GM18951 (cell line): ENCODE data around the gene ANGPTL2.

Experiments
- POLR2A ChIP-seq: IDR thresholded peaks from 4 replicates; pipeline ENCODE4 v1.6.1; 2011; ENCODE audit warnings: mild to moderate bottlenecking; ENCODE audit not compliant: insufficient read length, insufficient read depth; ENCODE audit errors: extremely low read depth
- in situ Hi-C: fragments of 300-500 bp; cut with MboI; formaldehyde crosslinking; loops from one replicate; pipeline ENCODE4 v1.12.0; 2022; ENCODE audit warnings: low sequenced_read_pairs, mixed read lengths, inconsistent platforms; ENCODE audit not compliant: unreplicated experiment

ANGPTL2 gene

GRCh38 chr9:127109212-127109711 lies 13.2 kb downstream of the ANGPTL2 start:
- no peak for TF ChIP-seq POLR2A
- in situ Hi-C loops, result no loop called here

GRCh38 chr9:127107929-127108876 lies 14.2 kb downstream of the ANGPTL2 start:
- in situ Hi-C loops, result no loop called here
- no peak for TF ChIP-seq POLR2A

DNA sequence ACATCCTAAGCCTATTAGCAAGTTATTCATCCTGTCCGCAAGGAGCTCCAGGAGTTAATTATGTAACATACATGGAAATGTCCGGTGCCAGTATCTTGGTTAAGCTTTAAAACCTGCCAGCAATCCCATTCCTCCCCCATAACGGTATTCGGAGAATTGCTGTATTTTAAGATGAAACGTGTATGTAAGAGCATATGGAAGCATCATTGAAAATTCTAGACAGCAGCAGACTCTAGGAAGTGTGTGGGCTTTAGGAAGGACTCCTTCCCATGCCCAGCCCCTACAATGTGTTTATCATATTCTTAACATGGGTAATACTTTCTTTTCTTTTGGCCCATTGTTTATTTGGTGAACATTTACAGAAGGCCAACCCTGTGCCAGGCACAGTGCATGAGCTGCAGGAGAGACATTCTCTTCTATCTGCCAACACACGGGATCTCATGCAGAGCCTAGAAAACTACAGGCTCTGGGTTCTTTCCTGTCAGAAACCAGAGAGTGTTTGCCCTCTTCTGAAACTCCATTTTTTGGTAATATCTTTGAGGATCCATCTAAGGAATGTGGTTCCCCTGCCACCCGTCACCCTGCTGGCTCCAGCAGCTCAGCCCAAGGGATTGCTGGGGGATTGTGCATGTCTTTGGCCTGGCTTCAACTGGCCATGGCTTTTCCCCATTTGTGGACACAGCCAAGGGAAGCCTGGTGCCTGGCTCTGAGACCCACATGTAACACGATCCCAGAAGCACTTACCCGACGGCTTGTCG lies 15.1 kb downstream of the ANGPTL2 start:
- in situ Hi-C loops, result no loop called here

DNA sequence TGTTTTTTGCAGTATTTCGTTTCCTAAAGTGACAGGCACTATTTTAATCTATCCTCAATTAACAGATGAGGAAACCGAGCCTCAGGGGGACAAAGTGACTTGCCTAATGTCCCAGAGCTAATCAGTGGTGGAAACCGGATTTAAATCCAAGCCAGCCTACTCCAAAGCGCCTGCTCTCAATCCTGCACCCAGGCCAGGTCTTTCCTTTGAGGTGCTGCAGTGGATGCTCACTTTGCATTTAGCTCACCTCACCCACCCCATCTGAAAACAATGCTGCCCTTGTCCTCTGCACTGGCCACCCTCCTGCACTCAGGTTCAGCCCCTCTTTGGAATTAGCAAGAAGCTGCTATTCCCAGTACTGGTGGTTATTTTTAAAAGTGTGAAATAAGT lies 16.0 kb downstream of the ANGPTL2 start:
- in situ Hi-C loops, result no loop called here
- TF ChIP-seq POLR2A, result no peak

More for the DNA sequence above, 15.1 kb downstream of the ANGPTL2 start:
- no peak for TF ChIP-seq POLR2A

GRCh38 chr9:127105805-127106465 lies 16.5 kb downstream of the ANGPTL2 start:
- no peak for TF ChIP-seq POLR2A
- in situ Hi-C loops, result no loop called here

GRCh38 chr9:127104581-127105311 lies 17.7 kb downstream of the ANGPTL2 start:
- in situ Hi-C loops, result no loop called here
- no peak for TF ChIP-seq POLR2A

GRCh38 chr9:127102788-127103187 lies 19.6 kb downstream of the ANGPTL2 start:
- TF ChIP-seq POLR2A, result no peak
- in situ Hi-C loops, result no loop called here

DNA sequence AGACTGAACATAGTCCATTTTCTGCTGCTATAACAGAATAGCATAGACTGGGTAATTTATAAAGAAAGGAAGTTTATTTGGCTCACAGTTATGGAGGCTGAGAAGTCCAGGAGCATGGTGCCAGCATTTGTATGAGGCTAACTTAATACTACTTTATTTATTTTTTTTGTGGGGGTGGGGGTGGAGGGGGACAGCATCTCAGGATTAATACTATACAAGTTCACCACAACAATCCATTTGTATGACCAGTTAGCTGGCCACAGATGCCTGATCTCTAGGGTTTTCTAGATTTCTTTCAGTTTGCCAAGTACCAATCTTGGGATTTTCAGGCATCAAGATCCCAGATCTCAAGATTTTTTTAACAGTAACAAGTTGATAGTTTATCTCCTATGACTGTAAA lies 20.3 kb downstream of the ANGPTL2 start:
- in situ Hi-C loops, result no loop called here
- TF ChIP-seq POLR2A, result no peak

GRCh38 chr9:127099664-127100063 lies 22.8 kb downstream of the ANGPTL2 start:
- in situ Hi-C loops, result no loop called here

GRCh38 chr9:127098916-127099553 lies 23.4 kb downstream of the ANGPTL2 start:
- in situ Hi-C loops, result no loop called here
- TF ChIP-seq POLR2A, result no peak

More at GRCh38 chr9:127099664-127100063, 22.8 kb downstream of the ANGPTL2 start:
- no peak for TF ChIP-seq POLR2A

- TF ChIP-seq POLR2A, result no peak
- in situ Hi-C loops, result no loop called here
These were observed 24.8 kb downstream of the ANGPTL2 start for GRCh38 chr9:127097683-127098082.

- in situ Hi-C loops, result no loop called here
- no peak for TF ChIP-seq POLR2A
These were observed 26.2 kb downstream of the ANGPTL2 start for GRCh38 chr9:127096208-127096607.
